ENCODE measurements around the gene GNG4.

The GNG4 gene

DNA sequence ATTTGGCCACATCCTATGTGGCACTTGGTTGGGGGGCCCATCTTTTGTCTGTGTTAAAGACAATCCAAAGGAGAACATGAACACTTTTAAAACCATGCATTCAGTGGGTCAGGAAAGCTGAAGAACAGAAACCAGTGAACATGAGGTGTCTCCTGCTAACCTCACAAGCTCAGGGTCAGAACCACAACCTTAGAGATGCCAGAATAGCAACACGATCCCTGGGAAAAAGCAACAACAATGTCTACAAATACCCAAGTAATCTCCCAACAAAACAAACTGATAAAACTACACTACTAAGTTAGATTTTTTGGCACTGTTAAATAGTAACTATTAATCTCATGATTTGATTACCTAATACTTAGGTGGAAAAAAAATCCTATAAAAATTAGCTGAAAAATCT, 34.1 kb upstream of the GNG4 start:
- Histone ChIP-seq H3K36me3 (ENCODE audit: insufficient read depth) (no peaks in the 10 kb centered on the region), H3K4me2 (no peak overlapping the region), H3K9ac (no peak overlapping the region), H3K27me3 (ENCODE audit: insufficient read depth, low read depth) (no peaks in the 10 kb centered on the region), H3K27ac (no peak overlapping the region), H2AFZ (ENCODE audit: low read depth) (no peak overlapping the region), H3K4me3 (IDR thresholded peaks at IDR 0.05; ENCODE audit: insufficient read depth, low read depth, low read length) (no peak overlapping the region), H3K79me2 (ENCODE audit: insufficient read depth, low read depth) (no peaks in the 10 kb centered on the region), H3K4me1 (ENCODE audit: low read depth, poor library complexity, severe bottlenecking) (no peaks in the 10 kb centered on the region), H4K20me1 (ENCODE audit: insufficient read depth) (no peaks in the 10 kb centered on the region)
- TF ChIP-seq, protein P1, sequence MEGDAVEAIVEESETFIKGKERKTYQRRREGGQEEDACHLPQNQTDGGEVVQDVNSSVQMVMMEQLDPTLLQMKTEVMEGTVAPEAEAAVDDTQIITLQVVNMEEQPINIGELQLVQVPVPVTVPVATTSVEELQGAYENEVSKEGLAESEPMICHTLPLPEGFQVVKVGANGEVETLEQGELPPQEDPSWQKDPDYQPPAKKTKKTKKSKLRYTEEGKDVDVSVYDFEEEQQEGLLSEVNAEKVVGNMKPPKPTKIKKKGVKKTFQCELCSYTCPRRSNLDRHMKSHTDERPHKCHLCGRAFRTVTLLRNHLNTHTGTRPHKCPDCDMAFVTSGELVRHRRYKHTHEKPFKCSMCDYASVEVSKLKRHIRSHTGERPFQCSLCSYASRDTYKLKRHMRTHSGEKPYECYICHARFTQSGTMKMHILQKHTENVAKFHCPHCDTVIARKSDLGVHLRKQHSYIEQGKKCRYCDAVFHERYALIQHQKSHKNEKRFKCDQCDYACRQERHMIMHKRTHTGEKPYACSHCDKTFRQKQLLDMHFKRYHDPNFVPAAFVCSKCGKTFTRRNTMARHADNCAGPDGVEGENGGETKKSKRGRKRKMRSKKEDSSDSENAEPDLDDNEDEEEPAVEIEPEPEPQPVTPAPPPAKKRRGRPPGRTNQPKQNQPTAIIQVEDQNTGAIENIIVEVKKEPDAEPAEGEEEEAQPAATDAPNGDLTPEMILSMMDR (conservative IDR thresholded peaks at IDR 0.05; ENCODE audit: low read depth, low read length), result no peak

DNA sequence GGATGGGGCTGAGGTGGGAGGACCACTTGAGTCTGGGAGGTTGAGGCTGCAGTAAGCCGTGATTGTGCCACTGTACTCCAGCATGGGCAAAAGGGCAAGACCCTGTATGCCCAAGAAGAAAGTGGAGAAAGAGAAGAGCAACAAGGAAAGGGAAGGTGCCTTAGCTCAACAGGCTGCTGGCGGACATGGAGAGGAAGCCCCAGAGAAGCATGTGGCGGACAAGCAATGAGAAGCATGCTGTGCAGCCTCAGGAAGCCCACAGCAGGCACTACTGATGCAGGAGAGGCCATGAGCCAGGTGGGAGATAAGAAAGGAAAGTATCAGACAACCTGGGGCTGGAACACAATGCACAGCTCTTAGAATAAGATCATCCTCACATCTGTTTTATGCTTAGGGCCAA, 32.6 kb upstream of the GNG4 start:
- TF ChIP-seq, protein P1 (conservative IDR thresholded peaks at IDR 0.05; ENCODE audit: low read depth, low read length), result no peak
- Histone ChIP-seq H3K4me3 (IDR thresholded peaks at IDR 0.05; ENCODE audit: insufficient read depth, low read depth, low read length) (no peak overlapping the region), H3K79me2 (ENCODE audit: insufficient read depth, low read depth) (no peaks in the 10 kb centered on the region), H3K27me3 (ENCODE audit: insufficient read depth, low read depth) (no peaks in the 10 kb centered on the region), H3K9ac (no peak overlapping the region), H3K4me2 (no peak overlapping the region), H2AFZ (ENCODE audit: low read depth) (no peak overlapping the region), H4K20me1 (ENCODE audit: insufficient read depth) (no peaks in the 10 kb centered on the region), H3K4me1 (ENCODE audit: low read depth, poor library complexity, severe bottlenecking) (no peaks in the 10 kb centered on the region), H3K27ac (no peak overlapping the region), H3K36me3 (ENCODE audit: insufficient read depth) (no peaks in the 10 kb centered on the region; the same call in 1 of the 2 replicates)

DNA sequence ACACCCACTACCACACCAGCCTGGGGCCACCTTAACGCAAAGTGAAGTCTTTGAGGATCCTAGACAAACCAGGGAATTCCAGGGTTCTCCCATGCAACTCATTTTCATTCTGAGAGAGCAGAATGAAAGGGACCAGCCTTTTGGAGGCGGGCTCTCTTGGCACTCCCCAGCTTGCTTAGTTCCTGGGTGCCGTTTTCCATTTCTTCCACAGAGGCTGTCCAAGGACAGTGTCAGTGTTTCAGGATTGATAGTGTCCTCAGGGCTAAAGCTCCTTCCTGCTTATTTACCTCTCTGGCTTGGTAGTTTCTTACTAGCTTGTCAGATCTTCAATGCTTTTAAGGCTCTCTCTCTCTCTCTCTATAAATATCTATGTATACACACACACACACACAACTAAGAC, 30.1 kb upstream of the GNG4 start:
- TF ChIP-seq, protein P1 (conservative IDR thresholded peaks at IDR 0.05; ENCODE audit: low read depth, low read length), result no peak
- Histone ChIP-seq H3K79me2 (ENCODE audit: insufficient read depth, low read depth) (no peaks in the 10 kb centered on the region), H3K4me3 (IDR thresholded peaks at IDR 0.05; ENCODE audit: insufficient read depth, low read depth, low read length) (no peak overlapping the region), H3K4me1 (ENCODE audit: low read depth, poor library complexity, severe bottlenecking) (no peaks in the 10 kb centered on the region), H3K27ac (no peak overlapping the region), H4K20me1 (ENCODE audit: insufficient read depth) (no peaks in the 10 kb centered on the region), H3K9ac (no peak overlapping the region), H3K4me2 (no peak overlapping the region), H3K36me3 (ENCODE audit: insufficient read depth) (no peaks in the 10 kb centered on the region; the same call in 1 of the 2 replicates), H3K27me3 (ENCODE audit: insufficient read depth, low read depth) (no peaks in the 10 kb centered on the region), H2AFZ (ENCODE audit: low read depth) (no peak overlapping the region)

DNA sequence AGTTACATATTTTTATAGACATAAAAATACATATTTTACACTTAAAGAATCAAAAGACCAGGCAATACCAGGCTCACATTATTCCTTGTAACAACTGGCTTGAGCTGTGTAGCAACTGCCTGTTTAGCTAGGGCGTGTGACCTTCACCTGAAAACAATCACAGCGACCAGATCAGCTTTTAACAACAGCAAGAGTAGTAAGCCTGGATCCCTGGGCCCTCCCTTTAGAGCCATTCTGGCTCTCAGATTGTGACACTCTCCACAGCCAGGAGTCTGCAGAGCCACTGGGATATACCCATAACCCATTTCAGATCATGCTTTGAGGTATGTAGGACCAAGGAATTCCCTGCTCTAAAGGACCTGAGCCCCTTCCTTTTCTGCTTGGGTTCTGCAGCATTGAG, 29.4 kb upstream of the GNG4 start:
- H3K79me2 ChIP-seq (ENCODE audit: insufficient read depth, low read depth), result no peaks in the 10 kb centered on the region
- no peak overlapping the region for H3K4me2 ChIP-seq
- no peak overlapping the region for H3K9ac ChIP-seq
- H3K4me3 ChIP-seq (IDR thresholded peaks at IDR 0.05; ENCODE audit: insufficient read depth, low read depth, low read length), result no peak overlapping the region
- no peaks in the 10 kb centered on the region for H3K27me3 ChIP-seq (ENCODE audit: insufficient read depth, low read depth)
- TF ChIP-seq, protein P1 (conservative IDR thresholded peaks at IDR 0.05; ENCODE audit: low read depth, low read length), result no peak
- H3K4me1 ChIP-seq (ENCODE audit: low read depth, poor library complexity, severe bottlenecking), result no peaks in the 10 kb centered on the region
- H2AFZ ChIP-seq (ENCODE audit: low read depth), result no peak overlapping the region
- H3K27ac ChIP-seq, result no peak overlapping the region
- no peaks in the 10 kb centered on the region for H4K20me1 ChIP-seq (ENCODE audit: insufficient read depth)
- H3K36me3 ChIP-seq (ENCODE audit: insufficient read depth), result no peaks in the 10 kb centered on the region; the same call in 1 of the 2 replicates
